ENCODE measurements around the gene DCHS2.
"Not testable (repeated sequence)": the region's sequence is repeated elsewhere in the genome, so short reads cannot be mapped to it uniquely, and the experiment has no call there.

DCHS2 gene

DNA sequence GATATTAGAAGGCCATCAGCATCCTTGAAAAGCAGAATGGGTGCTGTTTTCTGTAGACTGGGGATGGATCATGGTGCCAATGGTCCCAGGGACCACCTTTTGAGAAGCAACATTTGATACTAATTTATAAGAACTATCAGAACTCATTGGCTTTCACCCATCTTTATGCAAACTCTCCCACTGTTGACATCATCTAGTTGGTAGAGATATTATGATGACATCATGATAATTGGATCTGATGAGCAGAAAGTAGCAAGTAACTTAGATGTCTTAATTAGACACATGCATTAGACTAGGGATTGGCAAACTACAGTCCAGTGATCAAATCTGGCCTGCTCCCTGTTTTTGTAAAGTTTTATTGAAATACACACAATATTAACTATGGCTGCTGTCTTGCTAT is 181.0 kb downstream of the DCHS2 start:
- DNase-seq, result no peak

DNA sequence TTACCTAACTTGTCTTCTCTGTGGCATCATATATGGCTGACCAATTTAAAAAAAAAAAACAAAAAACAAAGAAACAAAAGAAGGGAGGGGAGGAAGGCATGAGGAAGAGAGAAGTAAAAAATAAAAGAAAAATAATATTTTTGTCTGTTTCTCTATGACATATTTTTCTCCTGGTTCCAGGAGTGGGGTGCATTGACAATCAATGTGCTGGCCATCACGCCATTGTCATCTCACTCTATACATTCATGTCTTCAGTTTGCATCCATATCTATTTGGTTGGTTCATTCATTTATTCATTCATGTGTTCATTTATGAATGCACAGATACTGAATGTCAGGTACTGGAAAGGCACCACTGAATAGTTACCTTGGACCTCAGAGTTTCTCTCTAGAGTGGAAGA is 183.4 kb downstream of the DCHS2 start:
- no peak for DNase-seq

DNA sequence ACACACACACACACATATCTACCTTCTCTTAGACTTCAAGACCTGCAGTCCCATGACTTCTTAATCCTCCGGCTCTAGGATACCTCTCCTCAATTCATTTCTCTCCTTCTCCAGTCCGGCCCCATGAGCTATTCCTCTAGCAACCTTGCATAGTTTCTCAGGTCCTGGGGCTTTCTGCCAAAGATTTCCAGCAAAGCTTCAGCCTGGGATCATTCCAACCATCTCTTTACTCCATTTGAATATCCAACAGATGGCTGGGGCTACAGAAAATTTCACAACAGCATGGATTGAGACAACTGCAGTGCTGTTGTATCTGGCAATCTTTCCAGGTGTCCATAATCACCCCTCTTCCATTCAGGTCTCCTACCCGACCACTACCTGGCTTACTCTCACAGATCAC is 184.1 kb downstream of the DCHS2 start:
- no peak for DNase-seq

DNA sequence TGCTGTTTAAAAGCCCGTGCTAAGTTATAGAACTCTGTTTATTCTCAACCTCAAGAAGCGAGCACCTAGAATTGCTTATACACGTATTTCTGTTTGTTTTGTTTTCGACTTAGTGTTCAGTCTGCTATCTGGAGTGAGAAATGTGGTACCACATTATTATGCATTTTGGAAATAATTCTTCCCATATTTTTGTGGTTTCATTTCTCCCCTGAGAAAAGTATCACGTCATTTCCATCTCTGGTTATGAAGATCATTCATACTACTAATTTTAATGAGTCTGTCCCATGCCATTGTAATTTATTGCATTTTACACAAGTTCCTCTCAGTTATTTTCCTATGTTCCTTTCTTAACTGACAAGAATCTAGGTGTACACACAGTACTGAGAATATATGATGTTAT is 186.0 kb downstream of the DCHS2 start:
- no peak for DNase-seq

DNA sequence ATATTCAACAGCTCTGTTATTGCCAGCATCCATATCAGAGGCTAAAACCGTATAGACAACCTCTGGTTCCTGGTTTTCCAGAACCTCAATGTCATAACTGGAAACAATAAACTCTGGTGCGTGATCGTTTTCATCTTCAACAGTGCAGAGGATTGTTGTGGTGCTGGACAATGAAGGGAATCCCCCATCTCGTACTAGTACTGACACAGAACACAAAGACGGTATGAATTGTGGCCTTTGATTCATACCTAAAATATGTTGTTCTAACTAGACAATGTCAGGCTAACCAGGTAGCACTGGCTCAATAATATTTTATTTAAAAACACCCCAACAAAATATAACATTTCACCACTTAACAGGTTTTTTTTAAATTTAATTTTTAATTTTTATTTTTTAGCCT is 186.9 kb downstream of the DCHS2 start:
- no peak for DNase-seq

DNA sequence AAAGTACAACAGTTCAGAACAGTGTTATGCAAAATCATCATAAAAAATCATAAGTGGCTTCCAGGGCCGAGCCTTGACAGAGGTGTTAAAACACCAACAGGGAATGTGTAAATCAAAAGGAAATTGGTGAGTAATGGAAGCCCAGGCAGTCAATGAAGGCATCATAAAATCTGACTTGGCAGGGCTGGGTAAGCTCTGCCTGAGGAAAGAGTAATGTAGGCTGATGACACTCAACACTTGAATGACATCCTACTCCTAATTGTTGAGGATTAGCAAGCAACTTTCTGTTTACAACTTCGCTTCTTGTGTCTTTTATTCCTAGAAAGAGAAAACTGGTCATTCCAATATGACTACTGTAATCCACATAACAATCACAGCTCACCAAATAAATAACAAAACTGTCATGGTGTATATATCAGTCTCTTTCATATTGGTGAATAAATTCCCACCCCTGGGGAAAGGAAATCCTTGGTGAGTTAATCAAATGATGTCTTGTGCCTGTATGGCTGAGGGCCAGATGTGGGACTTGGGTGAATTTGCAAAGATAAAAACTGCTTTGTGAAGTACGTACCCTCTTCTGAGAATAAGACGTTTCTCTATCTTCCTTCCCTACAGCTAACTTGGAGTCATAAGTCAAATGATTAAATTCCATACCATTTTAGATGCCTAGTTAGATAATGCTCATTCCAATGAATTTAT is 196.8 kb downstream of the DCHS2 start:
- no peak for DNase-seq

DNA sequence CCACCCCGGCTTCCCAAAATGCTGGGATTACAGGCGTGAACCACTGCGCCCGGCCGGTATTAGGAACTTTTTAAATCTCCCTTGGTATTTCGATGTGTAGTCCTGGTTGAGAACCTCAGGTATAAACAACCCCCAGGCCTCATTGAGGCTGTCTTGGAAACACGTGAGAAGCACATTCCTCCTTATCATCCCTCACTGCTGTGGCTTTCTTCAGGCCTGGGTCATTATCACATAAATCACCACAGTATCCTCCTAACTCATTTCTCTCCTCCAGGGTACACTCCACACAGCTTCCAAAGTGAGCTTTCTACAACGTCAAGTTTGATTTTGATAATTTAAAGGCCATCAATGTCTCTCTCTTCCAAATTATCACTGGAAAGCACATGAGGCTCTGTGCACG is 198.2 kb downstream of the DCHS2 start:
- no peak for DNase-seq

DNA sequence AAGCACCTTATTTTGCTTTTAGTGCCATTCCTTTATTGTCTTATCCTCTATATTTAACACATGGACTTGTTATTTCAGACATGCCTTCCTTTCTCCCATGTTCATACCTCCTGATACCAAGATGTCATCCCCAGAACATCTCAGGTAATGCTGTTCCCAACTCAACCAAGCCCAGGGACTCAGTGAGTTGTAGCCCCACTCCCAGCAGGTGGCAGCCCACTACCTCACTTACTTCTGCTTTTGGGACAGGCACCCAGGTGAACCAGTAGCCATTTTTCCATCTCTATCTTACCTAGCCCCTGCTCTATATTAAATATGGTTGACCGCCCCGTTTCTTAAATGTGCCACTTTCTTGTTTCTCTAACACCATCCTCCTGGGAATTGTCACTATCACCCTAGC is 199.0 kb downstream of the DCHS2 start:
- DNase-seq, result no peak

DNA sequence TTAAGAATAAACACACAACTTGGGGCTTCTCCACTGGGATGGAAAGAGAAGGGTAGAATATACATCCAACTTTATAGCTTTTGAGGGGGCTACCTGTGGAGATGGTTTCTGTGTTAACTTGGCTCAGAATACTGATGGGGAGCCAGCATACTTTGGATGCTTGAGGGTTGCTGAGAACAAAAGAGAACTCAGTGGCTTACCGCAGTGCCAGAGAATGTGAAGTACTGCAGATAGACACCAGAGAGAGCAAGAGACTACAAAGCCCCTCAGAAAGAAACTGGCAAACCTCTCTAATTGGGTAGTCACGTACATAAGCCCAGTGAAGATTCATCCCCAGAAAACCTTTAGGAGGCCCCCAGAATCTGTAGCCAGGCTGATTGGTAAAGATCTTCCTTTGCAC is 214.4 kb downstream of the DCHS2 start:
- DNase-seq, result no peak

DNA sequence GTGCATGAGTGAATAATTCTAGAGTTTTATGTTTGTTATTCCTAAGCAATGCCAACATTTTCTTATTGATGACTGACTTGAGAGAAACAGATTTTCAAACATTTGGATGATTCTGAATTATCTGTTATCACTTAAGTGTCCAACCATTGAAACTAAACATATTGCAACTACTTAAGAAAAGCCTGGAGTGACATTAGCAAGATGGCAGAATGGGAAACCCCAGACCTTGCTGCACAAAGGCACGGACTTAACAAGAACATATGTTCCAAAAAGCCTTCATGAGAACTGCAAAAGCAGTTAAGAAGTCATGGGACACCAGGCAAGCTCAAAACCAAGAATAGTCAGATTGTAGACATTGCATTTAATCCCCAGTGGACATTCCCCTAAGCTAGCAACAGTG is 215.1 kb downstream of the DCHS2 start:
- no peak for DNase-seq

DNA sequence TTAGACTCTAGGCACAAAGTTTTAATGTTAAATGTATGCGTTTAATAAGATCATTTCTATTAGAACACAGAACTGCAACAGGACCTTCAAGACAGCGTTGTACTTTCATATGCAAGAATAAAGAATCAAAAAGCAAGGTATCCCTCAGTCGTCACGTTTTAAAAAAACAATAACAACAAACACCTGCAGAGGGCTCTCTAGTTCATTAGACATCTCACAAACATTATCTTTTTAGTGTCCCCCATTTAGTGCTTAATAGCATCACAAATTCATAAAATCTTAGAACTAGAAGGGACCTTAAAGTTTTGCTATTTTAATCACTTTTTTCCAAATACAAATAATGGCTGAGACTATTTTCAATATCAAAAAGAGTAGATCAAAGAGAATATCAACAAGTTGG is 236.6 kb downstream of the DCHS2 start:
- no peak for DNase-seq

DNA sequence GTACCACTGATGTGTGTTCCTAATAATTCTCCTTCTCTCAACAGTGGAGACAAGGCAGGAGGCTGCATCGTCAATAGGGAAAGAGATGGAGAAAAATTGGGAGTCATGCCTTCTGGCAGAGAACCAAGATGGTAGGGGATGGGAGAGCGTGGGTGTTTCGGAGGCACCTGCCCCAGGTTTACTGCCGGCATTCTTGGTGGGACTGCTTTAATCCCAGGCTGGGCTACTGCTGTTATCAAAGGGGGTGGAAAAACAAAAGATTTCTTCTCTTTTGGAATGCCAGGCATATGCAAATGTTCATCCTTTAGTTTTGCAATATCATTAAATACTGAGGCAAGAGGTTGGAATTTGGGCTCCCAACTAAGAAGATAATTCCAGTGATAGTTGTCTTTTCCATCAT is 257.0 kb downstream of the DCHS2 start:
- DNase-seq, result no peak

DNA sequence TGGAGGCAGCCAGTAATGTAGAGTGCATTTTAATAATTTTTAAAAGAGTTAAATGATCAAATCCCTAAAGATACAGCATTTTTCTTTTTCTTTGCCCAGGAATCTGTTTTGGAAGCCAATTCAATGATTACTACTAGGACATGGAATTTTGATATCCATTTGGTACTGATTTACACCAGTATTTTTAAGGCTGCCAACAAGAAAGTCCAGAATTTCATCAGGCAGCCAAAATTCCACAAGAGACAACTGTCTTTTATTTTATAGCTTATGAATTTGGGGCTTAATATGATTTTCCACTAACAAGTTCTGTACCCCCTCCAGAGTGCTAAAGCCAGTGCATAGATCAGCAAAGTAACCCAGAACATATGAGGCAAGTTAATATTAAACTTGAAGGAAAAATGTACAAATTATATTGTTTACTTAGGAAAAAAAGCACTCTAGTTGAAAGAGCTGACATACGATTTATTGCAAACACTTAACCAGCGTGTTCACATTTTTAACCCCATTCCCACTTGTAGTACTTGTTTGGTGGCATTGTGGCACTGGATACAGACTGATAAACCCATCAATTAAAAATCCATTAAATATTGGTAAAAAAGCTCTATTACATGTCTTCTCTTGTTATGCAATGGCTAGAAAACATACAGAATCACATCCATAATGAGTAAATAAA is 259.7 kb downstream of the DCHS2 start:
- no peak for DNase-seq

DNA sequence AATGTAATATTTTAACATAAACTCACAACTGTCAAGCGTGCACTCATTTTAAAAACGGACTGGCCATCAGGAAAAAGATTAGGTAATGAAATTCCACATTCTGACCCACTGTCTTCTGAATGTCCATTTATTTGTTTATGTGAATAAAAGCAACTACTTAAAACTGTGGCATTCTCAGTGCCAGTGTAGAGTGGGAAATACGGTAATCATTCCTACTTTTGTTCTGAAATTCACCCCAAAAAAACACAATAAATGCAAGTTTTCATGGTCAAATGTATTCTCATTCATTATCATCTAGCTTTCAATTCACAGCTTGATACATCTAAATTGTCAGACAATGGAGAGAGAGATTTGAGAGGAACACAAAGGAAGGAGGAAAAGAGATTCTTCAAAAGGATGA is 260.9 kb downstream of the DCHS2 start:
- DNase-seq, result no peak

DNA sequence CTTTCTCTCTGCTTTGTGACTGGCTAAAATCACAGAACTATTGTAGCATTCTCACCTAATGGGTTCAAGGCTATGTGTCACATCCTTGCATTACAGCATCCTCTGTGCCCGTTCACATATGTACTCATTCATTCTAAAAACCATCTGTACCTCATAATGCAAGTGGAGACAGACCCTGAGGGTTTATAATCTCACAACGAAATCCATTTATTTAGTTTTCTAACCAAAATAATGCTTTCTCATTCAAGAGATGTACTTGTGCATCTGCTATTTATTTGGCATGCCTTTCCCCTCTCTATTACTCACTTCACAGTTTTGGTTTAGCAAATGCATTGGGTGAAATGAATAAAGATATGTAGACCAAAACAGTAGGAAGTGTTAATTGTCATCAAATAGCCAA is 261.5 kb downstream of the DCHS2 start:
- DNase-seq, result no peak

DNA sequence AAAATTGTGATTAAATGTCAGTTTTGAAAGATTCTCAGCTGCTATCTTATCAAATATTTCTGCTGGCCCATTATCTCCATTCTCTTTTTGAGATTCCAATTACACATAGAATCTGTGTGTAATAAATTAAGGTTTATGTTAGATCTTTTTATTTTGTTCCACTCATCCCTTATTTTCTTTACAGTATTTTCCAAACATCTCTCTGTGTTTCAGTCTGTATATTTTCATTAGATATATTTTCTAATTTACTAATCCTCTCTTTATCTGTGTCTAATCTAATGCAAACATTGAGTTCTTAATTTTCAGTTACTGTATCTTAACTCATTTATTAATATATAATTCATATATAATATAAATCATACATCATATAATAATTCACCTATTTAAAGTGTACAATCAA is 268.7 kb downstream of the DCHS2 start:
- DNase-seq, result no peak

DNA sequence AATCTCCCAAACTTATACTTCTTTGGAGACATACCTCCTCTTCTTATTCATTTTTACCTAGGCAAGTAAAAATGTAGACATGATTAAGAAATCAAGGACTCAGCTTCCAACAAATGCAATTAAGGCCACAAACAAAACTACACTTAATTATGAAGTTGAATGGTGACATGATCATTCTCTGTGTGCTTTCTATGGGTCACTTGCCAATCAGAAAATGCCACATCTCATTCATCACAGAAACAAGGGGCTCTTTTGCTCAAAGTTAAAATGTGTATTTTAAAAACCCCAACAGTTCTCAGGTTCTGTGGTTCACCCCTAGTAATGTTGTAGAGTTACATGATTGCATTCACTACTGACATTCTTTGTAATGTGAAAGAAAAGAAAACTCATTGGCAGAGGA is 273.5 kb downstream of the DCHS2 start:
- no peak for DNase-seq

DNA sequence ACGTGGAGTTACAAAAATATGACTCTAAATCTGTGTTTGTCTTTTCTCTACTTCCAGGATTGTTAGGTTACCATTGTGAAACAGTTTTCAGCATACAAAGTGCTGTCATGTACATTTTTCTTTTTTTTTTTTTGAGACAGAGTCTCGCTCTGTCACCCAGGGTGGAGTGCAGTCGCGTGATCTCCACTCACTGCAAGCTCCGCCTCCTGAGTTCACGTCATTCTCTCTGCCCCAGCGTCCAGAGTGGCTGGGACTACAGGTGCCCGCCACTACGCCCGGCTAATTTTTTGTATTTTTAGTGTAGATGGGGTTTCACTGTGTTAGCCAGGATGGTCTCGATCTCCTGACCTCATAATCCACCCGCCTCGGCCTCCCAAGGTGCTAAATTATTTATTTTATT is 274.2 kb downstream of the DCHS2 start:
- not testable (repeated sequence) for DNase-seq

DNA sequence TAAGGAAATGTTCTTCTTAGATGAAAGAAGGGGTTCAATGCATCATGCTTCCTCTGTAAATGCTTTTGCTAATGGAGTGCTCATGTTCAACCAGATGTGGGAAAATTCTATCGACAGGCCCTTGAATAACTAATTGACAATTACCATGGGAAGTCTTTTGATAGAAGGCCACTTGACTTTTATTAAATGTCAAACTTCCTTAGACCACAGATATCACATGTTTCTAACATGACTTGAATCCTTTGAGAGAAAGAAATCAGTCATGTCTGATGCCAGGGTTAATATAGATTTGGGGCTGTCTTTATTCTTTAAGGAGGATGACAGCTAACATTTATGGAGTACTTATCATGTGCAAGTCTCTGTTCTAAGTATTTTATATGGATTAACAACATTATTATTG is 280.1 kb downstream of the DCHS2 start:
- DNase-seq, result no peak

DNA sequence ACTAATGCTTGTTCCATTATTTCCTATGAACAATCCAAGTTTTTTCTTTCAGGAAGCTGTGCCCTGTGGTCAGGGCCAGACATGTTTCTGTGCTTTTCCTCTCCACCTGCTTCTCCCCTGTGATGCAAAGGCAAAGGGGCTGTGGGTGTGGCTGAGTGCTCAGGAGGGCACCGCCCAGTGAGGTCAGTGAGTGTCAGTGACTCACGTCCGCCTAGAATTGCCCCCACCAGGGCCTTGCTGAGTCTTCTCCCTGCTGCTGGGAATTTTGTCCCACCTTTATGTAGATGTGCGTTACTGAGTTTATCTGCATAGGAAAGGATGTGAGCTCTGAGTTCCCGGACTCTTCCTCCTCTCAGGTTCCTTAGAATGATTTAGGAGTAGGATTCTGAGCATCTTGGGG is 283.2 kb downstream of the DCHS2 start:
- no peak for DNase-seq

DNA sequence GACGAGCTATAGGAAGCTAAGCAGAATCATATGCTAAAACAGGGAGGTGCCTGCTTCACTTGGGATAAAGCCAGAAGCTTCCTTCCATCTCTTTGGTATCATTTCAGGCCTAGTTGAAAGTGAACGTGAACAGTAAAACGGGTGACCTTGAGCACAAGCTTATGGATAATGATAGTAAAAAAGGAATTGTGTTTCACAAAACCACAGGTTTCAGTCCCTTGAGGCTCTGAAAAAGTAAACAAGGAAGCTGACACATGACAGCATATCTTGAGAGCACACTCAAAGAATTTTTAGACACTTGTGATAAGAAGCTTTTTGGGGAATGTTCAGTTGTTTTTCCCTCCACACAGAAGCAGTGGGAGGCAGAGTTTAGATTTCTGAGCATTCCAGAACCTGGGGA is 286.1 kb downstream of the DCHS2 start:
- no peak for DNase-seq

DNA sequence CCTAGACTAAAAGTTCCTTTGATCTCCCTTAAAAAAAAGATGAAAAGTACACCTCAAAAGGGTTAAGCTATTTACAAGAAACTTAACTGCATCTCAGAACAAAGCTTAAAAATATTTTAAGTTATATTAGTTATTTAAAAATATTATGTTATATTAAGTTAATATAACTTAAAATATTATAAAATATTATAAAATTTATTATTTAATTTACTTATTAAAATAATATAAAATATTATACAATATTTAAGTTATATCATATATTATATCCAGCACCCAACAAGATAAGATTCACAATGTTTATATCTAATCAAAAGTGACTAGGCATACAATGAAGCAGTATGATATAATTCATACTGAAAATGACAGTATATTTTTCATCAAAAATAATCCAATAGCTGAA is 296.9 kb downstream of the DCHS2 start:
- DNase-seq, result no peak

DNA sequence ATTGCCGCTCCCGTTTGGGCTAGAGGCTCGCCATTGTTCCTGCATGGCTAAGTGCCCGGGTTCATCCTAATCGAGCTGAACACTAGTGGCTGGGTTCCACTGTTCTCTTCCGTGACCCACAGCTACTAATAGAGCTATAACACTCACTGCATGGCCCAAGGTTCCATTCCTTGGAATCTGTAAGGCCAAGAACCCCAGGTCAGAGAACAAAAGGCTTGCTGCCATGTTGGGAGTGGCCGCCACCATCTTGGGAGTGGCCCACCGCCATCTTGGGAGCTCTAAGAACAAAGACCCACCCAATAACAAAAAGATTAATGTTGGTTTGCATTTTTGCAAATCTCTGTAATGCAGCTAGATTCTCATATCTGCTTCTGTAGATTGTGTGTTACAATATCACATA is 299.0 kb downstream of the DCHS2 start:
- DNase-seq, result no peak

DNA sequence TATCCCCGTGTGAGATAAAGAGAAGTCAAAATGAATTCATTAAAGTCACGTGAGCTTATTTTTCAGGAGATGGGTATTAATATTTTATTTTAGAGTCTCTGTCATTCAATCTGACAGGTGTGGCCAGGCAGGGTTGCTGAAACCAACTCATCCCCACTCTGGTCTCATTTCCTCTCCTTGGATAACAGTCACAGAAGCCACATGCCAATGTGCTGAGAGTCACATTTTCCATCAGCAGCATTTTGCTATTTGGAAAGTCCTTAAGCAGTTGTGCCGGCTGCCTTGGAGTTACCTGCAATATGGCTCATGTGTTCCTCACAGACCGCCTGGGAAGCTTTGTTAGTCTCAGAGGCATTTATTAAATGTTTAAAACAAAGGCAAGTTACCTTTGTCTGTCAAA is 302.3 kb downstream of the DCHS2 start:
- no peak for DNase-seq

DNA sequence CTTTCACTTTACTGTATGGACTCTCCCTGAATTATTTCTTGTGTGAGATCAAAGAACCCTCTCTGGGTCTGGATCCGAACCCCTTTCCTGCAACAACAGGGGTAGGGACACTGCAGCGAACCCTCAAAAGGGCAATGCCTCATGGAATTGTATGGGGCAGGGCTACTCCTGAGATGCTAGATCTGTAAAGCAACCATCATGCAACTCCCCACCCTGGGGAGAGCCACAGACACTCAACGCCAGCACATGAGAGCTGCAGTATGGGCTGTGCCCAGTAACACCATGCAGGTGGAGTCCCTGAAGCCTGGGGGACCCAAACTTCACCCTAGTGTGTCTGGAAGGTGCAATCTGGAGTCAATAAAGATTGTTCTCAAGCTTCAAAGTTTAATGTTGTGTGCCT is 304.7 kb downstream of the DCHS2 start:
- DNase-seq, result no peak
